GM21360 (cell line): ENCODE results near the gene NPEPL1.
"Not testable (repeated sequence)": the region's sequence is repeated elsewhere in the genome, so short reads cannot be mapped to it uniquely, and the experiment has no call there.

Source experiments
- ATAC-seq: cut with Tn5 transposase; IDR thresholded peaks from one replicate; pipeline ENCODE4 v1.9.1; 2021; ENCODE audit warnings: mild to moderate bottlenecking, moderate library complexity; ENCODE audit not compliant: unreplicated experiment

The NPEPL1 gene

GRCh38 chr20:58712806-58713731 is 20.5 kb downstream of the NPEPL1 start:
- no peak for ATAC-seq

GRCh38 chr20:58713801-58714339 is 21.3 kb downstream of the NPEPL1 start:
- ATAC-seq = no peak

GRCh38 chr20:58714340-58714922 is 21.8 kb downstream of the NPEPL1 start:
- ATAC-seq = no peak

GRCh38 chr20:58714923-58715351 is 22.3 kb downstream of the NPEPL1 start:
- ATAC-seq = no peak

GRCh38 chr20:58715391-58715800 is 22.8 kb downstream of the NPEPL1 start:
- ATAC-seq = no peak

GRCh38 chr20:58715801-58716475 is 23.3 kb downstream of the NPEPL1 start:
- no peak for ATAC-seq

- no peak for ATAC-seq
Measured at GRCh38 chr20:58716476-58717277, 24.1 kb downstream of the NPEPL1 start.

- no peak for ATAC-seq
Measured at GRCh38 chr20:58717278-58718091, 24.9 kb downstream of the NPEPL1 start.

GRCh38 chr20:58718121-58718563 is 25.5 kb downstream of the NPEPL1 start:
- no peak for ATAC-seq

- no peak for ATAC-seq
Measured at GRCh38 chr20:58718729-58719128, 26.1 kb downstream of the NPEPL1 start.

- no peak for ATAC-seq
Measured at GRCh38 chr20:58719258-58719657, 26.7 kb downstream of the NPEPL1 start.

- ATAC-seq = no peak
Measured at GRCh38 chr20:58719971-58720371, 27.4 kb downstream of the NPEPL1 start.

GRCh38 chr20:58720890-58721289 is 28.3 kb downstream of the NPEPL1 start:
- no peak for ATAC-seq

- no peak for ATAC-seq
Measured at GRCh38 chr20:58721951-58722778, 29.6 kb downstream of the NPEPL1 start.

GRCh38 chr20:58722877-58723627 is 30.5 kb downstream of the NPEPL1 start:
- ATAC-seq = no peak

- ATAC-seq = no peak
Measured at GRCh38 chr20:58723628-58723984, 31.0 kb downstream of the NPEPL1 start.

GRCh38 chr20:58726156-58726555 is 33.6 kb downstream of the NPEPL1 start:
- ATAC-seq = not testable (repeated sequence)

- no peak for ATAC-seq
Measured at GRCh38 chr20:58731192-58731591, 38.6 kb downstream of the NPEPL1 start.
